Measurements from ENCODE around the gene CENPN. TPM values are rescaled to one million over a fixed set of nuclear protein-coding genes. Genes with fewer than 3 reads are reported as not detected.

The CENPN gene
- total RNA-seq, 1 experiment from 2014 or later: 76.7 TPM

GRCh38 chr16:80972611-80973010, 34.4 kb upstream of the CENPN start (continued):
- TF ChIP-seq REST (IDR thresholded peaks at IDR 0.05; ENCODE audit: low read depth) (no peak), CEBPB (IDR thresholded peaks at IDR 0.05; ENCODE audit: low read depth) (no peak), POLR2AphosphoS5 (IDR thresholded peaks at IDR 0.05; ENCODE audit: low read depth, low read length) (no peak), SRF (IDR thresholded peaks at IDR 0.05; ENCODE audit: low read depth) (no peak), EGR1 (IDR thresholded peaks at IDR 0.05; ENCODE audit: low read depth) (no peak), SP1 (IDR thresholded peaks at IDR 0.05; ENCODE audit: low read depth) (no peak), FOSL1 (IDR thresholded peaks at IDR 0.05; ENCODE audit: low read depth) (no peak)
- TF ChIP-seq, protein P1, sequence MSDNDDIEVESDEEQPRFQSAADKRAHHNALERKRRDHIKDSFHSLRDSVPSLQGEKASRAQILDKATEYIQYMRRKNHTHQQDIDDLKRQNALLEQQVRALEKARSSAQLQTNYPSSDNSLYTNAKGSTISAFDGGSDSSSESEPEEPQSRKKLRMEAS (IDR thresholded peaks at IDR 0.05): no peak

GRCh38 chr16:80973991-80974390, 33.0 kb upstream of the CENPN start:
- Histone ChIP-seq H3K9me3 (ENCODE audit: control insufficient read depth in 1 of 2, insufficient read depth in 1 of 2, low read depth in 1 of 2, low read length in 2 of 2) (no peaks in the 10 kb centered on the region), H3K36me3 (ENCODE audit: control insufficient read depth in 1 of 2, insufficient read depth in 2 of 2, low read length in 2 of 2) (peaks cover 4 to 10% of the 10 kb centered on the region in 2 experiments; a peak in 2 of 4 replicates), H3K4me2 (ENCODE audit: low read length) (no peak overlapping the region), H3K27ac (ENCODE audit: low read depth, low read length) (no peak overlapping the region), H3K27me3 (ENCODE audit: insufficient read depth, low read length) (no peaks in the 10 kb centered on the region), H4K20me1 (ENCODE audit: insufficient read depth) (no peaks in the 10 kb centered on the region; the same call in 1 of the 2 replicates), H3K4me3 (replicated peaks in 1 of 2; ENCODE audit: low read depth in 1 of 2, low read length in 2 of 2) (no peak overlapping the region), H3K9me2 (ENCODE audit: insufficient read depth) (no peaks in the 10 kb centered on the region), H3K9ac (ENCODE audit: low read length) (no peak overlapping the region), H2AFZ (ENCODE audit: low read depth, low read length, poor library complexity, severe bottlenecking) (no peak overlapping the region), H3K79me2 (ENCODE audit: insufficient read depth, low read length) (peaks cover 9% of the 10 kb centered on the region; the same call in 1 of the 2 replicates), H3K4me1 (ENCODE audit: control insufficient read depth in 1 of 2, insufficient read depth in 2 of 2, low read length in 2 of 2) (peaks cover 10 to 22% of the 10 kb centered on the region in 2 experiments)
- ATAC-seq (no peak), DNase-seq (ENCODE audit: low read depth, low spot score) (no peak)
- BruUV-seq (replicated peaks): TSS peak; percentile 8
- intact Hi-C loops (cut with micrococcal nuclease): no loop called here
- CTCF ChIA-PET: interaction anchor here (0.8 to 1.3 kb wide), 3 partner anchors 9 to 50 kb away, joined by 4 read pairs; no protein-coding TSS in a partner anchor
- POLR2A ChIA-PET: no interaction called here
- TF ChIP-seq EZH2phosphoT487 (IDR thresholded peaks at IDR 0.05; ENCODE audit: borderline replicate concordance) (no peak), CTCF (IDR thresholded peaks at IDR 0.05 in 2 of 3, conservative IDR thresholded peaks at IDR 0.05 in 1 of 3; ENCODE audit: borderline replicate concordance in 1 of 3, insufficient read depth in 1 of 3, low read depth in 2 of 3, low read length in 2 of 3) (no peak), REST (IDR thresholded peaks at IDR 0.05; ENCODE audit: low read depth) (no peak), ATF3 (IDR thresholded peaks at IDR 0.05) (no peak), FOSL1 (IDR thresholded peaks at IDR 0.05; ENCODE audit: low read depth) (no peak), JUND (IDR thresholded peaks at IDR 0.05) (no peak), EZH2 (IDR thresholded peaks at IDR 0.05) (no peak), ELF1 (IDR thresholded peaks at IDR 0.05; ENCODE audit: borderline replicate concordance, low read depth) (no peak), YY1 (IDR thresholded peaks at IDR 0.05; ENCODE audit: extremely low read depth, insufficient replicate concordance, low read depth, low read length) (no peak)
- RAD21 ChIA-PET (ENCODE audit: low non-redundant PET in 1 of 2, low total read pairs in 2 of 2, uncharacterized antibody in 2 of 2, unreplicated experiment in 2 of 2): no interaction called here
